NOMO-1 treated with DMSO at 0.1 percent for 48 hours (cell line): Measurements from ENCODE around the gene SLC8A2.
"Not testable (repeated sequence)": the region's sequence is repeated elsewhere in the genome, so short reads cannot be mapped to it uniquely, and the experiment has no call there.

Experiments used
- DNase-seq: peaks from one replicate; lab custom pipeline; 2025; ENCODE audit not compliant: unreplicated experiment; lab: John Stamatoyannopoulos, UW

Gene SLC8A2

DNA sequence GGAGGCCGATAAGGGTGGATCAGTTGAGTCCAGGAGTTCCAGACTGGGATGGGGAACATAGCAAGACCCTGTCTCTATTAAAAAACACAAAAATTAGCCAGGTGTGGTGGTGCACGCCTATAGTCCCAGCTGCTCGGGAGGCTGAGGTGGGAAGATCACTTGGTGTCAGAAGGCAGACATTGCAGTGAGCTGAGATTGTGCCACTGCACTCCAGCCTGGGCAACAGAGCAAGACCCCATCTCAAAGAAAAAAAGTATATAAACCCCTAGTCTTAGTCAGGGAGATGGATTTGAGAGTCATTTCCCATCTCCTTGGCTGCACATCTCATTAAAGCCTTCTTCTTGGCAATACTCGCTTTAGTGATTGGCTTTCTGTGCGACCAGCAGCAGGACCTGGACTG, 87.8 kb downstream of the SLC8A2 start:
- DNase-seq: not testable (repeated sequence)

DNA sequence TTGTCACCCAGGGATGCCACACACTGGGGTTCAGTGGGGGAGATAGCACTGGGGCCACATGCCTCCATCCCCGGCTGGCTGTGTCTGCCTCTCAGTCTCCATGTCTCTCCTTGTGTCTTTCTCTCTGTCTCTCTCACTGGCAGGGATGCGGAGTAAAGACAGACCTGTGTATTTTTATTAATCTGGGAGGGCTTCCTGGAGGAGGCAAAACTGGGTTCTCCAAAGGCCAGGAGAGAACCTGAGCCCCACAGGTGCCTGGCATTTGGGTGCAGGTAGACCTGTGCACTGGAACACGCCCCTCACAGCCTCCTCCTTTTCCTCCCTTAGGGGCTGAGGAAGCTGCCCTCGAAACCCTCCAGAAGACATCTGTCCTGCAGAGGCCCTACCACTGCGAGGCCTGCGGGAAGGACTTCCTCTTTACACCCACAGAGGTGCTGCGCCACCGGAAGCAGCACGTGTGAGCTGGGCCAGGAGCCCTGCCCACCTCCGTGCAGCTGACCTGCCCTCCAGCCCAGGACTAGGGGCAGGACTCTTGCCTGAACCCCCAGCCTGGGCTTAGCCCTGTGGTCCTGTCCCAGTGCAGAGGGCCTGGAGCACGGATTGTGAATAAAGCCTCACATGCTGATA, 89.9 kb downstream of the SLC8A2 start:
- peak; percentile 82 for DNase-seq

DNA sequence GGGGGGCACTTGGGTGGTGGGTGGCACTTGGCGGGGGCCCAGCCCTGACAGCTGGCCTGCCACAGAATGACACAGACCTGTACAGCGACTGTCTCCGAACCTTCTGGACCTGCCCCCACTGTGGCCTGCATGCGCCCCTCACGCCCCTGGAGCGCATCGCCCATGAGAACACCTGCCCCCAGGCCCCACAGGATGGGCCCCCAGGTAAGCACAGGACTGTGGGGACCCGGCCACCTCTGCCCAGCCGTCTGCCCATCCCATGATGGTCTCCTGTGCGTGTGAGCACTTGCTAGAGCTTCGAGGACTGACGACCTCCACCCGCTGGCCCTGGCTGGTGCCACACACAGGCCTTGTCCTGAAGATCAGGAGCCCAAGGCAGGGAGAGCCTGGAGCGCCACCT, 90.6 kb downstream of the SLC8A2 start:
- DNase-seq: no peak

DNA sequence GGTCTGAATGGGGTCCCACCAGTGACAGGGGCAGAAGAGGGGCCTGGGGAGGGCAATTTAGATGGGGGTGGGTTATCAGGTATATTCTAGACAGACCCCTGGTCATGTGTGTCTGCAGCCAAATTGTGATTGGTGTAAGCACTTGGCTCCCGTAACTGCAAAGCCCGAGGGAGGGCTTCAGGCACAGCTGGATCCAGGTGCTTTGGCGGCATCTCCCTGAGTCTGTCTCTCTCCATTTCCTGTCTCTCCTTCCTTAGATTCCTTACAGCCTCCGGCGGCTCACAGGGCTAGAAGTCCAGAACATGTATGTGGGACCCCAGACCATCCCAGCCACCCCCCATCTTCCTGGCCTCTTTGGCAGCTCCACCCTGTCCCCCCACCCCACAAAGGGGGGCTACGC, 91.1 kb downstream of the SLC8A2 start:
- no peak for DNase-seq

DNA sequence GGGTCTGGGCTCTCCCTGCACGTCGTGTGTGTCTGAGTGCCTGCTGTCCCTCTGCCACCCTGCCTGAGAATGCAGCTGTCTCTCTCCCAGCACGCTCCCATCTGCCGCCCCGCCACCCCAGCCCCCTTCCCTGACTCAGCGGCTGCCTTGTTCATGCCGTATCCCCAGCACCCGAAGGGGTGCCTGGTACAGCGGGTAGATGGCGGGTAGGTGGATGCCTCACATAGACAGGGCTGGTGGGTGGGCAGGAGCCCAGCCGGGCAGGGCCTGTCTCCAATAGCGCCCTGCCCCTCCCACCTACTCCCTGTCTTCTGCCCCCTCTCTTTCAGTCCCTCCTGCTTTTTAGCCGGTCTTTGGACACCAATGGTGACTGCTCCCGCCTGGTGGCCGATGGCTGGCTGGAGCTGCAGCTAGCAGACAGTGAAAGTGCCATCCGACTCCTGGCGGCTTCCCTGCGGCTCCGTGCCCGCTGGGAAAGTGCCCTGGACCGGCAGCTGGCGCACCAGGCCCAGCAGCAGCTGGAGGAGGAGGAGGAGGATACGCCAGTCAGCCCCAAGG, 92.2 kb downstream of the SLC8A2 start:
- no peak for DNase-seq

DNA sequence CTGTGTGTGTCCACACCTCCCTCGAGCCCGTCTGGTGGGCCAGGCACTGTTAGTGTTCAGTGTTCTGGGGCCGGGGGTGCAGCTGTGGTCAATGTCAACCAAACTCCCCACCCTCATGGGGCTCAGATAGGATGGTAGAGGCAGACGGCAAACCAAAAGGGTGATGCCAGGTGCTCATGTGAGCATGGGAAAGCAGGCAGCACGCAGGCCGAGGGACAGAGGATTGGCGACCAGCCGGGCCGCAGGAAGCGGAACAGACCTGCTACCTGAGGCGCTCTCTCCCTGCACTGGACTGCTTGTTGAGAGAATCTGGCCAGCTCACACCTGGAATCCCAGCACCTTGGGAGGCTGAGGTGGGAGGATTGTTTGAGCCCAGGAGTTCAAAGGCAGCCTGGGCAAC, 93.4 kb downstream of the SLC8A2 start:
- DNase-seq: no peak
